BLaER1 (cell line): ENCODE data around the gene RBM48.

ENCODE experiments used
- H3K27ac ChIP-seq: shearing (Covaris generic); formaldehyde crosslinking; 2 replicates; pipeline ENCODE4 v1.8.1; 2022
- H3K27me3 ChIP-seq: shearing (Covaris generic); formaldehyde crosslinking; 2 replicates; pipeline ENCODE4 v1.8.1; 2022
- H3K36me3 ChIP-seq: shearing (Covaris generic); formaldehyde crosslinking; 2 replicates; pipeline ENCODE4 v1.8.1; 2022
- H3K4me1 ChIP-seq: shearing (Covaris generic); formaldehyde crosslinking; 2 replicates; pipeline ENCODE4 v1.8.1; 2022
- H3K4me2 ChIP-seq: shearing (Covaris generic); formaldehyde crosslinking; 2 replicates; pipeline ENCODE4 v1.8.1; 2022
- H3K4me3 ChIP-seq: shearing (Covaris generic); formaldehyde crosslinking; 2 replicates; pipeline ENCODE4 v1.8.1; 2022
- H3K9ac ChIP-seq: shearing (Covaris generic); formaldehyde crosslinking; 2 replicates; pipeline ENCODE4 v1.8.1; 2022
- H3K9me3 ChIP-seq: shearing (Covaris generic); formaldehyde crosslinking; 2 replicates; pipeline ENCODE4 v1.8.1; 2022
- H4K20me1 ChIP-seq: shearing (Covaris generic); formaldehyde crosslinking; 2 replicates; pipeline ENCODE4 v1.8.1; 2022
- Cebpa-rat ChIP-seq: shearing (Covaris generic); IDR thresholded peaks from 2 replicates; pipeline ENCODE4 v1.8.1; 2022

Gene RBM48

GRCh38 chr7:92569137-92569536 is 40.5 kb downstream of the RBM48 start:
- Histone ChIP-seq H4K20me1 (peaks cover 26% of the 10 kb centered on the region; the same call in 1 of the 2 replicates), H3K4me2 (no peak overlapping the region), H3K27ac (no peak overlapping the region), H3K4me1 (no peaks in the 10 kb centered on the region), H3K36me3 (peaks cover 80% of the 10 kb centered on the region), H3K9me3 (no peaks in the 10 kb centered on the region), H3K27me3 (no peaks in the 10 kb centered on the region), H3K4me3 (no peak overlapping the region), H3K9ac (no peak overlapping the region)
- TF ChIP-seq Cebpa-rat = no peak

- no peaks in the 10 kb centered on the region for H3K4me1 ChIP-seq
- H3K4me3 ChIP-seq = no peak overlapping the region
- peaks cover 86% of the 10 kb centered on the region for H3K36me3 ChIP-seq
- no peaks in the 10 kb centered on the region for H3K27me3 ChIP-seq
- no peaks in the 10 kb centered on the region for H3K9me3 ChIP-seq
- H3K4me2 ChIP-seq = no peak overlapping the region
- peaks cover 49% of the 10 kb centered on the region for H4K20me1 ChIP-seq
- TF ChIP-seq Cebpa-rat = no peak
- H3K27ac ChIP-seq = no peak overlapping the region
- no peak overlapping the region for H3K9ac ChIP-seq
Measured at GRCh38 chr7:92576296-92576695, 47.7 kb downstream of the RBM48 start.

GRCh38 chr7:92582948-92583347 is 54.4 kb downstream of the RBM48 start:
- Histone ChIP-seq H3K4me3 (no peak overlapping the region), H3K27me3 (no peaks in the 10 kb centered on the region), H3K9ac (no peak overlapping the region), H3K36me3 (peaks cover 56% of the 10 kb centered on the region), H3K4me2 (no peak overlapping the region), H3K4me1 (peaks cover 17% of the 10 kb centered on the region), H4K20me1 (peaks cover 100% of the 10 kb centered on the region), H3K9me3 (peaks cover 5% of the 10 kb centered on the region; the same call in 1 of the 2 replicates), H3K27ac (no peak overlapping the region)
- TF ChIP-seq Cebpa-rat = no peak

- no peak overlapping the region for H3K4me3 ChIP-seq
- no peak for TF ChIP-seq Cebpa-rat
- peaks cover 38% of the 10 kb centered on the region for H3K36me3 ChIP-seq
- H3K27me3 ChIP-seq = no peaks in the 10 kb centered on the region
- H3K4me2 ChIP-seq = no peak overlapping the region
- H3K9ac ChIP-seq = no peak overlapping the region
- no peak overlapping the region for H3K27ac ChIP-seq
- peaks cover 100% of the 10 kb centered on the region for H4K20me1 ChIP-seq
- H3K9me3 ChIP-seq = peaks cover 5% of the 10 kb centered on the region; the same call in 1 of the 2 replicates
- H3K4me1 ChIP-seq = peaks cover 31% of the 10 kb centered on the region
Measured at GRCh38 chr7:92584953-92585352, 56.4 kb downstream of the RBM48 start.

- H3K36me3 ChIP-seq = peaks cover 24% of the 10 kb centered on the region; the same call in 1 of the 2 replicates
- no peak overlapping the region for H3K4me3 ChIP-seq
- H3K4me1 ChIP-seq = peaks cover 37% of the 10 kb centered on the region
- H3K4me2 ChIP-seq = peak overlapping the region; percentile 27; the same call in 1 of the 2 replicates
- no peaks in the 10 kb centered on the region for H3K27me3 ChIP-seq
- H3K9ac ChIP-seq = no peak overlapping the region
- H4K20me1 ChIP-seq = peaks cover 87% of the 10 kb centered on the region
- no peak for TF ChIP-seq Cebpa-rat
- H3K27ac ChIP-seq = no peak overlapping the region
- H3K9me3 ChIP-seq = peaks cover 5% of the 10 kb centered on the region; the same call in 1 of the 2 replicates
Measured at GRCh38 chr7:92586403-92586802, 57.8 kb downstream of the RBM48 start.

DNA sequence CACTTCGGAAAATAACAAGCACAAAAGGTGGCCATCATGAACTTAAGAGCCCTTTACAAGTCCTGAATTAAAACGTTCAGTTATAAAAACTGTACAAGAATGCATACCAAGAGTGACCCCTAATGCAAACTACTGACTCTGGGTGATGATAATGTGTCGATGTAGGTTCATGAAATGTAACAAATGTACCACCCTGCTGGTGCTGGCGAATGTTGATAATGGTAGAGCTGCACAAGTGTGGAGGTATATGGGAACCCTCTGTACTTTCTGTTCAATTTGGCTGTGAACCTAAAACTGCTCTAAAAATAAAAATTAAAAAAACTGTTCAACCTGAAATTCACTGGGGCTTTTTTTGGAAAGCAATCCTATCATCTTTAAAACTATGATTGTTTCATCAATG is 58.2 kb downstream of the RBM48 start:
- no peak overlapping the region for H3K9ac ChIP-seq
- H3K4me2 ChIP-seq = peak overlapping the region; percentile 27; the same call in 1 of the 2 replicates
- no peak overlapping the region for H3K27ac ChIP-seq
- H3K4me3 ChIP-seq = no peak overlapping the region
- H3K36me3 ChIP-seq = peaks cover 20% of the 10 kb centered on the region; the same call in 1 of the 2 replicates
- no peak for TF ChIP-seq Cebpa-rat
- H3K9me3 ChIP-seq = peaks cover 5% of the 10 kb centered on the region; the same call in 1 of the 2 replicates
- H3K4me1 ChIP-seq = peaks cover 37% of the 10 kb centered on the region
- no peaks in the 10 kb centered on the region for H3K27me3 ChIP-seq
- H4K20me1 ChIP-seq = peaks cover 83% of the 10 kb centered on the region
